ENCODE results near the gene TMEM164.

The TMEM164 gene

GRCh38 chrX:110004215-110004614 is 1.3 kb downstream of the TMEM164 start:
- no peak for DNase-seq

GRCh38 chrX:110004731-110005369 is 1.9 kb downstream of the TMEM164 start:
- DNase-seq, result no peak

DNA sequence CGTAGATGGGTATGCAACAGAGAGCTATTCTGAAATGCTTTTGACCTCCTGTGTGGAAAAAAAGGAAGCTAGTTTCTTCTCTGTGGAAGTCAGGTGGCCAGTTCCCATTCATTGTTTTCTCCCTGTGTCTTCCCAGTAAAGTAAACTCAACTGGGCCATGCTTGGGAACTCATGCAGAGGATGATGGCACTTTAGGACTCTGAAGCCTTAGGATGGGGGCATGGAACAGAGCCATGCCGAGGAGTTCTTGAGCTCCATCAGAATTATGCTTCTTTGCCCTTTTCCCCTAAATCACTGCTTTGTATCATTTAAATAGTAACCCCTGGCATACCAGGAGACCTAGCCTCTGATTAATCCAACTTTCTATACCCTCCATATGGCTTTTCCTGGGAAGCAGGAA is 3.2 kb downstream of the TMEM164 start:
- no peak for DNase-seq

DNA sequence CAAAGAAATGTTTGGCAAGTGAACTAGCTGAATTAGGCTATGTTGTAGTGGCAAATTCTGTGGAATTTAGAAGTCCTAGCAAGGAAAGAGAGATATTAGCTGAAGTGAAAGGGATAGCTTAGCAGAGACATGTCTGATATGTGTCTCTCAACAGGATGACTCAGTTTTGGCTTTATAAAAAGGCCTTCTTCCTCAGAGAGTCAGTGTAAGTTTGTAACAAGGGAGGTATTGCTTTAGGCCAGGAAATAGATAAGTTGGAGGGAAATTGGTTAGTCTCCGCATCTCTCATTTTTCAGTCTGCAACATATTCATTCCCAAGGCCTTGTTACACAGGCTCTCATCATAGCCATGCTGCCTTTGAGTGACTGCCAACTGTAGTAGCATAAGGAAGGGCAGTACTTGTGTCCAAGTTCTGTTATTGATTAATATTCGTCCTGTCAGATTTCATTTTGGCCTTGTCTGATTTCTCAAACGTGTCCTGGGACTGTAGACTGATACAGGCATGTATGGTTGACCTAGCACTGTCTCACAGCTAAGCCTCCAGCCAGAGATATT is 4.0 kb downstream of the TMEM164 start:
- peak; percentile 44 for DNase-seq

GRCh38 chrX:110008011-110008635 is 5.2 kb downstream of the TMEM164 start:
- DNase-seq, result no peak

DNA sequence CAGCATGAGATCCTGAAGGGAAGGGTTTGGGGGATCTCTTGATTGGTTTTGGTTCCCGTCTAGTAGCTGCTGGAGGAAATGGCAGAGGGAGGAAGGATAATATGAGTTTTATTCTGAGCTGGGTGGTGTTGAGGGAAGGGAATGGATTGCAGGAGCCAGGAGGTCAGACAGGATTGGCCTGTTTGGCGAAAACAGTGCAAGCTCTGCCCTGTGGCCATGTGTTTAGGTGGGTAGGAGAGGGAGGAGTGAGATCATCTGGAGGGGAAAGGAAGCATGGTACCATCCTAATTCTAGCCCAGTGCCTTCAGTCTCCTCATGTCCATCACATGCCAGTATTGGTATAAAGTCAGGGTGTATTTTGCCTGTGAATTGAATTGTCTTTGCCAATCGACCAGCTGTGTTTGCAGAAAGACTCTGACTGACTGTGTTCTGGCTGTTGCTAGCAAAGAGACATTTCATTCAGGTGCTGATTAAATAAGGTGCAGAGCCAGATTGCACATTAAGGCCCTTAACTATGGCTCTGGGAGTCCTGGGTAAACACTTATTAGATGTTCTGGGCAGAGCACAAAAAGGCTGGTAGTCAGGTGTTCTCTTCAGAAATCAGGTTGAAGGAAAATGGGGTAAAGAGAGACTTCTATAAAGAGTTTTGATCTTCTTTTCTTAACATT is 10.0 kb downstream of the TMEM164 start:
- DNase-seq, result no peak

DNA sequence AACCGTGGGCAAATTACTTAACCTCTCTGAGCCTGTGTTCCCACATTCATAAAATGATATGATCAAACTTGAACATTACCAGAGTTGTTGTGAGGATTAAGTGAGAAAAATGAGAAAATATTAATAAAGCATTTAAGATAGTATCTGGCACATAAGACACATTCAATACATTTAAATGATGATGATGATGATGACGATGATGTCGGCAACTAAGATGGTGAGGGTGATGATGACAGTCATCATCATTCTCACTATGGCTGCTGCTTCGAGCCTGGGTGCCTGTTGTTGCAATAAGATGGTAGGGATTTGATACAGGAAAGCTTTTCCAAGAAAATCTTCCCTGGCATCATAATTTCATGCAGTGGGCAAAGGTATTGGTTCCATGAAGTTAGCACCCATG is 11.1 kb downstream of the TMEM164 start:
- no peak for DNase-seq

DNA sequence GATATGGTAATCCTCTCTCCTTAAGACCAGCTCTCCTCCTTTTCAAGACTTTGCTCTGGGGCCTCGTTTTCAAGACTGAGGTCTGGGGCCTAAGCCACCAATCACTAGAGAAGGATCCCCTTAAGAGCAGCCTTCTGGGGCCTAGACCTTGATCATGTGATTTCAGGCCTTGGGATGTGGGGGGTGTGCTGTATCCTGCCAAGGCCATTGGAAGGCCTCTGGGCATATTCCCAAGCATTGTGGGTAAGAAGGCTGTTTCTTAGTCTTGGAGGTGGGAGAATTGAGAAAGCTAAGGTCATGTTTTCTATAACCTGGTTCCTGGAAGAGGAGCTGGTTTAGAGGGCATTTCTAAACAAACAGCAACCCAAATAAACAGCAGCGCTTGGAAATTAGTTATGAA is 12.1 kb downstream of the TMEM164 start:
- no peak for DNase-seq

DNA sequence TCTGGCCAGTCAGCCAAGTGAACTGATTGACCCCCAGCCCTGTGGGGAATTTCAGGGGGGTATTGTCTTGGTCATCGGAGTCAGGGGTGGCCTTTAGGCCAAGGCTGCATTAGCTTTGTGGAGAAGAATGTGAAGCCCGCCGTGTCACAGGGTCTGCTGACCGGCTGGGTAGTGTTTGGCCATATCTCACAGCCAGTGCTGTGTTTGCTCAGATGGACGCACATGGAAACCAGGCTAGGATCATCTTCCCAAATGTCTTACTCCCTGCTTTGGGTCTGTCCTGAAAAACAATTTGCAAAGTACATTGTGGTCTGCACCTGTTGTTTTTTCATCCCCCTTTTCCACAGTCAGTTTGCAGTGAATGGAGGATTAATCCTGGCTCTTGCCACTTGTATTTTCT is 13.0 kb downstream of the TMEM164 start:
- no peak for DNase-seq

DNA sequence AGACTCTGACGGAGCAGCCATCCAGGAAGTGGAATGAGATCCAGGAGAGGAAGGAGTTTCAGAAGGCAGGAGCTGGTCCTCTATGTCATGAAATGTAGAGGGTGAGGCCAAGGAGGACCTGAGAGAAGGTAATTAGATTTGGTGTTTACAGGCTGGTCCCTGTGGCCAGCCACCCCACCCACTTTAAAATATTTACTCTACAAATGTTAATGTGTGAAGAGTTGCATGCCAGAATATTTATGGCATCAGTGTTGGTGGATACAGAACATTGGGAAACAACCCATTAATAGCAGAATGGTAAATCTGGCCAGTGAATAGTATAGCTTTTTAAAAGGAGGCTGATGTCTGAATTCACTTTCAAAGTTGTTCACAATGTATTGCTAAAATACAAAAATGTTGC is 17.6 kb downstream of the TMEM164 start:
- DNase-seq, result no peak

GRCh38 chrX:110021258-110022022 is 18.5 kb downstream of the TMEM164 start:
- DNase-seq, result peak; percentile 48

- DNase-seq, result no peak
These were observed 19.9 kb downstream of the TMEM164 start for GRCh38 chrX:110022599-110023448.

GRCh38 chrX:110025395-110025794 is 22.5 kb downstream of the TMEM164 start:
- DNase-seq, result no peak

- DNase-seq, result no peak
These were observed 23.4 kb downstream of the TMEM164 start for GRCh38 chrX:110026099-110026844.

DNA sequence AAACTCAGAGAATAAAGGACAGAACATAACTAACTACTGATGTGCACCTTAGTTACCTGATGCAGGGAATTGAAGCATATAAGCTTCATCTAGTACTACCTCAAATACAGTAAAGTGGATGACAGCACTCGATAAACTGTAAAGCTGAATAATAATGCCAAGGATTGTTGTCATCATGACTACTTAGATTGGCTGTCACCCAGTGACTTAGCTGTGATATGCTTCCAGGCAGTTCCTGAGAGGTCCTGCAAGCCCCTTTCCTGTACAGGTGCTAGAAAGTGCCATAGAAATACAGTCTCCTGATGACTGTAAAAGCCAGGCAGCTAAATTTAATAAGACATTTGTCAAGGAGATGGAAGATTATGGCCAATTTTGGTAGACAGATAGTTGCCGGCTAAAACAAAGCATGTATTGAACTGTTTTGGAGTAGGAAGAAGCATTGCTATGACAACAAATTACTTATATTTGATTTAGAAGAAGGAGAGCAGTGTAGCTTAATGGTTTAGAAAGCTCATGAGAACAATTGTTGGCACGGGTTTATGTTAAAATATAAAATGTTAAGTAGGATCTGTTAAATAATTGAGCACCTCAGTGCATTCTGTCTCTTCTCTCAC is 29.7 kb downstream of the TMEM164 start:
- no peak for DNase-seq

- DNase-seq, result no peak
These were observed 31.1 kb downstream of the TMEM164 start for GRCh38 chrX:110034036-110034435.

- DNase-seq, result no peak
These were observed 33.5 kb downstream of the TMEM164 start for GRCh38 chrX:110036162-110037033.

DNA sequence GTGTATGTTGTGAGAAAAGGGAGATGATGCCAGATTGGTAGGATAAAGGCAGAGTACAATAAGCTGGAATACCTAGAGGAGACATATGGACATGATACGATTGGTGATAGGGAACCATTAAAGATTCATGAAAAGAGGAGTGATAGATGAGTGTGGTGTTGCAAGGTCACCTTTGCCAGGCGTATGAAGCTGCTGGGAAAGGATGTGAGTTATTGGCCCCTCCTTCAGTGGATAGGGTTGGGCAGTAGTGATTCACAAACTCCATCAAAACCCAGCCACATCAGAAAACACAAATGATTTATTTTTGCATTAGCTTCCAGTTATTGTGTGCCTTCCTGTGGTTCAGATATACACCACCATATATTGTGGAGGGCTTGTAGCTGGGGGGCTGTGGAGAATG is 34.3 kb downstream of the TMEM164 start:
- no peak for DNase-seq

DNA sequence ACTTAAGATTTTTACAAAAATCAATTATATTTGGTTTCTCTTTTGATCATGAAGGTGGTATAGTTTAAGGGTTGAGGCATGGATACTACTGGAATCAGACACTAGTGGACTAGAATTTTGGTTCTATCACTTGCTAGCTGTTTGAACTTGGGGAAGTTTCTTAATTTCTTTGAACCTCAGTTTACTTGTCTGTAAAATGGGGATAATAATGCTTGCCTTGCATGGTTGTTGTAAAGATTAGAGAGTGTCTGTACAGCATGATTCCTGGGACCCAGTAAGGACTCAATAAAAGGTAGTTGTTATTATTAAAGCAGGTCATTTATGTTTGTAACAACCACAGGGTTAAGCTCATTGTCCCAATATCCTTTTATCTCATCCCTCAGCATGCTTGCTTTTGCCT is 36.0 kb downstream of the TMEM164 start:
- no peak for DNase-seq

DNA sequence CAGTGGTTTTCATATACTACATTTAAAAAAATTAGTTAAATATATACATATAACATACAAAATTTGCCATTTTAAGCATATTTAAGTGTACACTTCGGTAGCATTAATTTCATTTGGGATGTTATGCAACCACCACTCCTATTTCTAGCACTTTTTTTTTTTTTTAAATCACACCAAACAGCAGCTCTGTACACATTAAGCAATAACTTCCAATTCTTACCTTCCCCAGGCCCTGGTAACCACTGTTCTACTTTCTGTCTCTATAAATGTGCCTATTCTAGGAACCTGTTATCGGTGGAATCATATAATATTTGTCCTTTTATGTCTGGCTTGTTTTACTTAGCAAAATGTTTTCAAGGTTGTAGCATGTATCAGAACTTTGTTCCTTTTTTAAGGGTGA is 39.1 kb downstream of the TMEM164 start:
- DNase-seq, result no peak

All from fibroblast of upper back skin (primary cell).